ELR (cell line): ENCODE results near the gene LGR5.

Source experiments
- DNase-seq: peaks from one replicate; pipeline ENCODE4 v3.0.0-alpha.2; 2015; ENCODE audit warnings: low read depth

The LGR5 gene

DNA sequence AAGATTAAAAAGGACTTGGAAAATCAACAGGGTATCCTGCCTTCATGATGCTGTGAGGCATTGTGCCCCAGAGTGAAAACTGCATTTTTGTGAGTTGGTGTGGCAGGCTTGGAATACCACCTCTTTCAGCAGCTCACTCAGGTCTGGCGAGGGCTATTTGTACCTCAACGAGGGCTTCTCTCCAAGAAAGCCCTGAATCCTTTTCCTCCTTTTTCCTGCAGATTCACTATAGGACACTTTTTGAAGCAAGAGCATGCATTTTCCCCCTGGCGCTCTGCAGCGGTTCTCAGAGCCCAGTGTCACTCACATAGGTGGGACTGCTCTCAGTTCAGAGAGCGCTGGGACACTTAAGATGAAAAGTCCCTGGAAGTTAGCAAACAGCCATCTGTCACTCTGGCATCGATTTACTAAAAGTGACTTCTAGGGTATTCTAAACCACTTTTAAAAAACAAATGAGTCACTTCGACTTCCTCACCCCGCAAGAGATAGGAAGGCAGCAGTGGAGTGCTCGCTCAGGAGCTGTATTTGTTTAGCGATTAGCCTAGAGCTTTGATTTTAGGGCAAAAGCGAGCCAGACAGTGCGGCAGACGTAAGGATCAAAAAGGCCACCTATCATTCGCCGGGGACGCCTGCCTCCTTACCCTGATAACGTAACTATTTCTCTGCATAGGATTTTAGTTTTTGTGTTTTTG is 782 bp upstream of the LGR5 start:
- peak; percentile 32 for DNase-seq

DNA sequence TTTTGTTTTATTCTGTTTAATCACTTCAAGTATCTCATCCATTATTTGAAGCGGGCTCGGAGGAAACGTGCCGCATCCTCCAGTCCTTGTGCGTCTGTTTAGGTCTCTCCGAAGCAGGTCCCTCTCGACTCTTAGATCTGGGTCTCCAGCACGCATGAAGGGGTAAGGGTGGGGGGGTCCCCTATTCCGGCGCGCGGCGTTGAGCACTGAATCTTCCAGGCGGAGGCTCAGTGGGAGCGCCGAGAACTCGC is 311 bp upstream of the LGR5 start:
- no peak for DNase-seq

DNA sequence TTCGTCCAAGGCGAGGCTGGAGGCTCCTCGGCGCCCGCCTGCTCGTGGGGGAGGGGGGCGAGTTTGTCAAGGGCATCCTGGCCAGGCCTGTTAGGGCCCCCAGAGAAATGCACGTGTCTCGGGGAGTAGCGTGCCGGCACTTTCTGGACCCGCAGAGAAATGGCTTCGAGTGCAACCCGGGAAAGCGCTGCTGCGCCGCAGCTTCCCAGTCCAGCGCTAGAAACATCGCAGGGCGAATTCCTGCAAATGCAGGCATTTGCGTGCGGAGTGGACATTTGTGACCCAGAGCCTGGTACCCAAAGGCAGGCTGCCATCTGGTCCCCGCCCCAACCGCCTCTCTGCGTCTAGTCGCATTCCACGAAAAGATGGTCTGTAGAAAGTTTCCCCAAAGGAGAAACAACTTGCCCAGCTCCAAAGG is 756 bp downstream of the LGR5 start:
- peak; percentile 13 for DNase-seq

DNA sequence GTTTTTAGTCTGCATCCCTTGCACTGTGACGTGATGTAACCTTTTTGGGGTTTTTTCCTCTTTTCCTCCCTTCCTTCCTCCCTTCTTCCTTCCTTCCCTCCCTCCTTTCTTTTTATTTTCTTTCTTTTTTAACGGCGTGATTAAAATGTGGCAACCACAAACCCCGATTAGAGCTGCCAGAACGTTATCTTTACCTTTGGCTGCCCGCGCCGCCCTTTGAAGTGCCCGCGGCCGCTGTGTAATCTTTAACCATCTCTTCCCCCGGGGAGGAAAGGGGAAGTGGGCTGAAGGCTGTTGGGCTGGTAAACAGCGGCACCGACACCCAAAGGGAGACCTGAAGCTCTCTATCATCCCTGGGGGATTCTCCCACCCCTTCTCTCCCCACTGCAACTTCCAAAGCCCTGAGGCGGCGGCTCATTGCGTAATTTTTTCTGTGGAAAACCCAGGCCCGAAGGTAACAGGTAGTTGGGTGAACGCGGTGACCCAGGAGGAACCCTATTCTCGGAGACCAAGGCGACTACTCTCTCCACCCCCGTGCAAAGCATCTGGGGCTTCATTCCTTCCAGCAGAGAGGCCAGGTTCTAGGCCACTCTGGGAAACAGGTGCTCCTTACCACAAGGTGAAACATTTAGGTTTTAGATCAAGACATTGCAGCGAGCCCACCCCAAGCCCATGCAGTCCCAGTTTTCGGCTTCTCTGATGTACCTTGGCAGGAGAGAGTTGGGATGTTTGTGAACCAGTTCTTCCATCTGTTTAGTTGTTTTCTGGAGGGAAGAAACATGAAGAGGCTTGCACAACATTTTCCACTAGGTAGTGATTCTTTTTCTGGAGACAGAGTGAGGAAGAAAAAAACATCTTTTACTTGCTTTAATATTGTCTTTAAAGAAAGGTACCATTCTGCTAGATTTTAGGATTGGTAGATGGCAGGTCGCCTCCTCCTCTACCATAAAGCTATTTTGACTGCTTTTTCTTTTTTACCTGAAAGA is 1.5 kb downstream of the LGR5 start:
- no peak for DNase-seq

DNA sequence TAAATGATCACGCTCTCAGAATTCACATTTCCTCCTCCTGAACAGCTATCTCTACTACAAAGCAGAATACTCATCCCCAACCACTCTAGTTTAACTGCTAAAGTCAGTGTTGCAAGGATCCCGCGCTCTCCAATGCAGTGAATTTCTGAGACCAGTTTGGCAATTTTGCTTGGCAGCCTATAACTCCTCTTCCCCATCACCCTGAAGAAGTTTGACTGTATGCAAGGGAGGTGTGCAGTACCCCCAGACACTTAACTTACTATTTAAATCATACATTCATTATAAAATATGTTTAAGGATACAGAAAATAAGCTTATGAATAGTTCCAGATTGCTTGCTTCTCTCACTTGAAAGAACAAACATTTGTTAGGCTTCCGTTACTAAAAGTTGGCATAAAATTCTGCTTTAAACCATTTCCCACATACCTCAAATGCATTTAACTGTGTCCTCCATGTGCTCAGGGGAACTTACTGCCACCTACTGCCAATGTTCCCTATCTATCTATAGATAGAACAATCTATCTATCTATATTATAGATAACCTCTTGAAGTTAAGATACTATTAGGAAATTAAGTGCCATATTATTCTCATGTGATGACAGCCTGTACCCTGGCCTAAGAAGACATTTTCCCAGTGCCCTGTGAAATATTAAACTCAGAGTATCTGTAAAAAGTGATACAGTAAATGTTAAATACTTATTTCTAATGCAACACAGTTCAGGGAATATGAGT is 2.4 kb downstream of the LGR5 start:
- DNase-seq: no peak

DNA sequence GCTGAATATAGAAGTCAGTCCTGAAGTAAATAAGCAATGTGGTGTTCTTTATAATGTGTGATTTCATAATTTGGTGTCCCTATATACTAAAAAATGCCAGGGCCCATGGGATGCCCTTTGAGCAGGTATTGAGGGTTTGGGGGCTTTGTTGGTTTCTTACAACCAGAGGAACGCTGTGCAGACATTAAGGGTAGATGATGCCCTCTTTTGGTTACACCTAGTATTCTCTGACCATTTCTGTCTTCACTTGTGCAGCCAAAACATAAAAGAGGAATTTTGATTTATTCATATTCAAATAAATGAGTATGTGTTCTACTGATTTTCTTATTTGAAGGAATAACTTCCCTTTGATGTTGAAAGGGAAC is 3.0 kb downstream of the LGR5 start:
- no peak for DNase-seq

DNA sequence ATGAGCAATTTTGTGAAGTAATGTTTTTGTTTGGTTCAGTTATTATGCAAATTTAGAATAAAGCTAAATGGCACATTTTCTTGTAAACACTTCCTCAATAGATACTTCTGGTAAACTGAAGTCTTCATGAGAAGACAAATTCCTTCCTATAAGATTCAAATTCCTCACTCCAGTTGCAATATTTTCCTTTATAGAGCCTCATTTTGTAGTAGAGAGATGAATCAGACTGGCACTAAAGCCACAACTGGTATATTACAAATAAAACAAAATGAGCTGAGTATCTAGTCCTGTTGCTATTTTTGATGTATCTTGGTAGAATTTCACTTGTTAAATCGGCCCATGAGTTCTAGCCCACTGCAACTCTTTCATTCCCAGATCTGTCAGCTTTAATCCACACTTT is 5.5 kb downstream of the LGR5 start:
- DNase-seq: no peak

DNA sequence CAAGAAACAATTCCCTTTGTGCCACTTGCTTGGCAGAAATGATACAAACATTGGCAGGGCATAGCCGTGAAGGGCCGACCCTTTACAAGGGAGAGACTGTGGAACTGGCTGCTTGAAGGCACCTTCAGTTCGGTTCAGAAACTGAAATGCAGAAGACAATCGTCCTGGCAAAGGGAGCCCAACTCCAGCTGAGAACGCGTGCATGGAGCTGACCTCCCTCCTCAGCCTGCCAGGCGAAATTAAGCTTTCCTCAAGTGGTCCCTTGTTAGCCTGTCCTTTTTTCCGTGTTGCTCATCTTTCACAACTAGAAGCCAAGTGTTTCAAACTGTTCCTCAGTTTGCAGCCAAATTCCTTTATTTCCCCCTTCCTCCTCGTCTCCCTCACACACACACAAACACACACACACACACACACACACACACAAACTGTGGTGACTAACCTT is 8.1 kb downstream of the LGR5 start:
- no peak for DNase-seq

DNA sequence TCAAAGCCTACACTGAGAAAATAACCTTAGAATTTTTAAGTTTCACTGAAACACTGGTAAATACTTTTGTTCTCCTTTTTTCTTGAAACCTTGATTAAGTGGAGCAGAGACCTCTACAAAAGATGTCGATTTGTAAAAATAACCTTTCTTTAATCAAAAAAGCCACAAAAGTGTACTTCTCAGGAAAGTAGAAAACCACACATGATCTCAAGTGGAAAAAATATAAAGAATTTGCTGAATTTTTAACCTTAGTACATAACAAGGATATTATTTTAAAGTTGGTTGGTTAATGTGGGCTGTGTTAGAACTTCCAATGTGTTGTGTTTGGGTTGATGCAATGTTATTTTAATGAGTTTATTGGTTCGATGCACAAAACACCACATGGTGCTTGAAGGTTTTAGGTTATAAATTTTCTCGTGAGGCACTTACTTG is 8.6 kb downstream of the LGR5 start:
- DNase-seq: no peak

DNA sequence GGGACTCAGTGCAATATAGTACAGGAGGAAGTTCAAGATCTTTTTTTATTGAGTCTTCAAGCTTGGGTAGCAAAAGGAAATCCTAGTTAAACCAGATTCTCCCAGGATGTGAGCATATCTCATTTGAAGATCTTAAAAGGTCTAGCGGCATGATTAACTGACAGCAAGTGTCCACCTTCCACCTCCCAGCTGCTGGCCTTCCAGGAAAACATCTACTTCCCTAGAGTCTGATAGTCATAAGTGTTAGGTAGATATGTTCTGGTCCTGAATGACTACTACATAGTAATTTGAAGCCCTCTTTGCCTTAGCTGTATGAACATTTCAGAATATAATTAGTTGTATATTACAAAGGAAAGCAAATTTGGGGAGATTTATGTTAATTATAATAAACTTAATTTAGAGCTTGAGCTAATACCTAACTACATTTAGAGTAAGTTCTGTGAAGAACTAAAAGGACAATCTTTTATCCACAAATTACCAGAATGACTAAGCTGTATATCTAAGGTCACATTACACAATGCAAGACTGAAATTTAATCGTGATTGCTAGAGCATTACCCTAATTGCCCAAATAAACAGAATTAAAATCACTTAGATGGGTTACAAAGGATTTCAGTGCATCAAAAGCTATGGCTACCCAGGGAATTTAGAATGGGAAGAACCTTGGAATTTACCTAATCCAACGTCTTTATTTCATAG is 9.9 kb downstream of the LGR5 start:
- DNase-seq: no peak

DNA sequence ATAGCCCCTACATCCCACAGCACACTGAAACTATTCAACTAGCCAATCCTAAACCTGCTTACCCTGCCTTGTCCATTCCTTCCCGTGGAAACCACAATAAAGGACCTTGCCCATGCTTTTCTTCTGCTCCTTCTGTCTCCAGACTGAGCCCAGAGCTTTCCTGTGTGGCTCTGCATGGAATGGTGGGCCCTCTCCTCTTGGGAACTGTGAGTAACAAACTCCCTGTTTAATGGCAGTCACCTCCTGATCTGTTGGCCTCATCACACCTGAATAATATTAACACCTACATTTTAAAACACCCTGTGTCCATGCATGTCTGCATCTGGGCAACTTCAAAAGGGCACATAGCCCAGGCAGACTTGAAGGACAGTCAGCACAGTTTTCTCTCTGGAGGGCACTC is 12.4 kb downstream of the LGR5 start:
- no peak for DNase-seq

DNA sequence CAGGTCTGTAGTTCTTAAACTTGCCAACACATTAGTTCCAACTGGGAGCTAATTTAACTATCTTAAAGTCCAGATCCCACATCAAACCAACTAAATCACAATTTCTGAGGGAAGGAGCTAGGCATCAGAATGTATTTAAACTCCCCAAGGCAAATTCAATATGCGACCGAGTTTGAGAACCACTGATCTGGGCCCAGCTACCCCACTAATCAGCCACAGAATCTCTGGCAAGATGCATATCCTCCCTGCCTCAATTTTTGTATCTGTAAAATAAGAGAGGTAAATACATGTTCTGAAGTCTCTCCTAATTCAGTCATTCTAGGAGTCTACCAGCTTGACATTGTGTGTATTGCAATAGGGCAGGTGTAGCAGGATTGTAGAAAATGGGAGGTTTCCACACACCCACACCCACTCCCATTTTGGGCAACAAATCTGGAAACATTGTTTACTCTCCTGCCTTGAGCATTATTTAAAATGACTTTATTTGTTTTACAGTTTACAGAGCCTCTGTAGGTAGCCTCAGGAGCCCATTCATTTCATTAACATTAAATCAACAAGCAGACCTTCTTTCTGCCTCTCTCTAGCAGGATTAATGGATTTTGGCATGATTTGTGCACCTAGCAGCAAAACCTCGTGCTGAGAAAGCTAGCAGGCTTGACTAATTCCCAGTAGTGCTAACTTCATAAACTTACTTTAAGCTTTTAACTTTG is 15.6 kb downstream of the LGR5 start:
- DNase-seq: no peak

DNA sequence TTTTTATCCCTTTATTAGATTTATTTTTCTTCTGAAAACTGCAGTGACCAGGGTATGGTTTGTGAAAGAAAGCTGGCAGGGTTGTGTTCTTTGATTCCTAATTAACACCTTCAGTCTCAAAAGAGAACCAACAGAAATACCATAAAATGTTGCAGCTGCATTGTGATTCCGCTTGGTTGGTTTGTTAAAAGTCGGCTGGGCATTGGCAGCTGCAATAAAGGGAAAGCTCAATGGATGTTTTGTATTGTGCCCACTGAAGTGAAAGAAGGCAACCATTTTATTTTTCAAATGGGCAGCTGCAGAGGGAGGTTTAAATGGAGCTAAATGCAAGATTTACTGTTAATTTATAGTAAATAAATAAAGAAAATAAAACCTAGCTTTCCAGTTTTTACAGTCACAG is 16.7 kb downstream of the LGR5 start:
- DNase-seq: no peak

DNA sequence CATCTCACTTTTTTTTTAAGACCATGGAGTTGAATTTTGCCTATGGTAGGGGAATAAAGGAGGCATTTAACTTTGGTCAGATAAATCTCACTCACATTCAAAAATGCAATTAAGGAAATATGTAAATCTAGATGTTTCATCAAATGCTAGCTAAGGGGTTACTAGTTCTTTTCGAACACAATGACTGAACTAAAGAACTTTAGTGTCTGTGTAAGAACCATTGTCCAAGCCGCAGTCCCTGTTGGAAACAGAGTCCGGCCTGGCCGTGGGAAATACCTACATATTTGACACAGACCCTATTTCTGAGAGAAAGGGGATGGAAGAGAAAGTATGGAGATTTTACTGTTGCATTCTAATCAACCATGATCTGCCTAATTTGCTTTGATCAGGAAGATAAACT is 17.4 kb downstream of the LGR5 start:
- no peak for DNase-seq

DNA sequence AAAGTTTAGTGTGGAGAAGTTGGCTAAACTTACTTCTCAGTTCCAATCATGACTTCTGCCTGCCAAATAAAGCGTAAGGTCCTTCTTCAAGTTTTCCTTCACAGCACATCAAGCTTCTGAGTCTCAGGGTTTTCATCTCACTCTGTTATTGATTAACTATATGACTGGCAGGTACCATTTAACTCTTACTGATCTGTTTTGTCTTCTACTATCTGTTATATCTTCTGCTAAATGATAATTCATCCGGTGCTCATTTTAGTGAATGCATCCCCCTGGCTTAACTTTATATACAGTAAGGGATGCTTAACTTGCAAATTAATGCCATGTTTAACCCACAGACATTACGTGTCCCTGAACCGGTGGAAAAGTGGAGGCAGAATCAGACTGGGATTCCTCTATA is 20.7 kb downstream of the LGR5 start:
- no peak for DNase-seq

DNA sequence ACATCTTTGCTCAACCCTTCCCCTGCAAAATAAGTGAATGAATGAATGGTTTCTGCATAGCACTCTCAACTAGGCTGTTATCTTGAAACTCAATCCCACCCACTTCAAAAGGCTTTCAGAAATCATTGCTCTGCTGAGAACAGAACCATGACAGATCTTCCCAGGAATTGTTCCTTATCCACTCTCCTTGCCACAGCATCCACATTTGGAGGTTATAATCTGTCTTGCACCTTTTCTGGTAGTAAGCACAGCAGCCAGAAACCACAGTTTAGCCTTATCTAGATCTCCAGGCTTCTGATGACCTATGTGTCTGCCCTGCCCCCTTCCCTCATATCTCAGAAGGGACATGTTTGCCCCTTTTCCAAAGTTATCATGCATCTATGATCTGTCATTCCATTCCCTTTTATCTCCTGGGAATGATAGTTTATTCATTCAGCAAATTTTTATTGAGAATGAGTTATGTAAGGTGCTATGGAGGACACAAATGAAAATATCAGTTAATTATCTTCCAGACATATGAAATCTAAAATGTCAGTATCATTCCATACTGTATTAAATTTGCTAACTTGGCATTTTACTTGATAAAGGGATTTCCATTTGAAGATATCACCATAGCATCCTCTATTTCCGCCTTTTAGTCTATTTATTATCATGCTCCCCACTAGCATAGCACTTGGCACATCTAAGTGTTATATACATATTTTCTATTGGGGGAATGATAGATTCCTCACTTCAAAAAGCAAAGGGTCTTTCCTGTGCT is 21.4 kb downstream of the LGR5 start:
- no peak for DNase-seq

DNA sequence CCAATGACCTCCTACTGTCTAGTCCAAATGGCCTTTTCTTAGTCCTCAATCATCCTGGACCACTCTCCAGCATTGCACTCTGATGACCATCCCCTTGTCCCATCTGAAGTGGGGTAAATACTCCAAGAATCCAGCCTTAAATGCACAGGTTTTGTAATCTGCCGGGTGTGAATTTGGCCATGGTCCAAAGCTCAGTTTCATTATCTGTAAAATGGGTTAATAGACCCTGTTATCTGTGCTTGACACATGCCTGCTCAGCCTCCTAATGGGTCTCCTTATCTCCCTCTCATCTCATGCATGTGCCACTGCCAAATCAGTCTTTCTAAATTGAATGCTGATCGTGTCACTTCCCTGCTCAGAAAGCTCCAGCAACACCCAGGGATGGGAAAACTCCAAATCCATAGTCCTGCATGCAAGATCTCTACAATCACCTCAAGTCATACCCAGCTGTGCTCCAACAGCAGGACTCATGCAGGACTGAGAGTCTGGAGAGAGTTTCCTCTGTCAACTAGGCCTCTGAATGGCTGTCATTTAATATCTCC is 22.3 kb downstream of the LGR5 start:
- no peak for DNase-seq

DNA sequence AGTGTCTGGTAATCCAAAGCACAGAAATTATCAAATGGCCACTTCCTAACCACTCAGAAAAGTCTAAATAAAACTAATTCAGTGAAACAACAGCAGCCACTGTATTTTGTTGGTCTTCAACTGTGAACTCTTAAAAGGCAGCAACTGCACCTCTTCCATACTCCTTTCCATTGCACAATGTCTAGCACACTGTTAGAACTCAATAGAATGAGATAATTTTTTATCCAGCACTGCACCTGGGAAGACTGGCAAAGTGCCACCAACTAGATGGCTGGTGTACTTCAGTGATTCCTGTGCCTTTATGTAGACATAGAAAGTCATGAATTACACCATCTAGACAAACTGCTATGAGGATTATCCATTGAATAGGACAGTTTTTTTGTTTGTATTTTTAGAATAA is 26.2 kb downstream of the LGR5 start:
- DNase-seq: no peak

DNA sequence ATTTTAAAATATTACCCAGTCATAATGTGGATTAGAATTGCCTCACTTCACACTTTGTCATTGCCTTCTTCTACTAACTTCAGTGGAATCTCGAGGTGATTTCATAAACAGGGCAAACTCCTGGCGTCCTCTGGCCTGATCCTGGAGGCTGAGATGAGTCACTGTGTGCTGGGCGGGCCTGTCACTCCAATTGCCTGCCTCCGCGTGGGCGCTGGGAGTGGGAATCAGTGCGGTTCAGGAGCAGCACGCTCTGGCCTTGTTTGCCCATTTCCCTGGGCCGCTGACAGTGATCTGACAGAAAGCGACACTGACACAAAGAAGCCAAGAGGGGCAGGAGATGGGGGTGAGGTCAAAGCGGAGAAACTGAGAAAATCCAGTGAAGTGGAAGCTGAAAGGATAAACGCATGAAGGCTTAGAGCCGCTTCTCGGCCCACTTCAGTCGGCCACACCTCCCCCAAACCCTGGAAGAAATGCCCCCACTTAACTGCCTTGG is 29.7 kb downstream of the LGR5 start:
- DNase-seq: peak; percentile 70

DNA sequence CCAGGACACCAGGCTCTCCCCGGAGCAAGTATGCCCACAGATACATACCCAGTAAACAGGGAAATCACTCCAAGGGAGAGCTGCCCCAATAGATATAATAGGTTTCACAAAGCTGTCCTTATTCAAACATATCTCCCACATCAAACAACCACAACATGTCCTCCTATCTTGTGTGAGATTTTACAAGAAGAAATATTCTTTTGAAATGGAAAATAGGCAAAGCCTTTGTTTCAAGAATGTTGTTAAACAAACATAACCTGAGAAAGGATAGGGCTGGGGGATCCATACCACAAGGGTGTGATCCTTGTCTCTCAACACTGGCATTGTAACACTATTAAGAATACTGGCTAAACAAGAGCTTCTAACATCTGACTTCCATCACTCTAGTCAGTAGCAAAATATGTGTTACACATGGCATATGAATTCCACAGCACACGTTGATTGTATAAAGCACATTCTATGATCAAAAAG is 32.9 kb downstream of the LGR5 start:
- peak; percentile 14 for DNase-seq
